ENCODE measurements around the gene NANOS1. TPM values are rescaled to one million over a fixed set of nuclear protein-coding genes. Genes with fewer than 3 reads are reported as not detected.

The NANOS1 gene
- total and polyA plus RNA-seq, 9 of the 15 experiments (the other 6 are each of a cell fraction or from before 2014, with no cell fraction given) = 0.14 to 1.6 (median 0.83) TPM; not detected in 1

DNA sequence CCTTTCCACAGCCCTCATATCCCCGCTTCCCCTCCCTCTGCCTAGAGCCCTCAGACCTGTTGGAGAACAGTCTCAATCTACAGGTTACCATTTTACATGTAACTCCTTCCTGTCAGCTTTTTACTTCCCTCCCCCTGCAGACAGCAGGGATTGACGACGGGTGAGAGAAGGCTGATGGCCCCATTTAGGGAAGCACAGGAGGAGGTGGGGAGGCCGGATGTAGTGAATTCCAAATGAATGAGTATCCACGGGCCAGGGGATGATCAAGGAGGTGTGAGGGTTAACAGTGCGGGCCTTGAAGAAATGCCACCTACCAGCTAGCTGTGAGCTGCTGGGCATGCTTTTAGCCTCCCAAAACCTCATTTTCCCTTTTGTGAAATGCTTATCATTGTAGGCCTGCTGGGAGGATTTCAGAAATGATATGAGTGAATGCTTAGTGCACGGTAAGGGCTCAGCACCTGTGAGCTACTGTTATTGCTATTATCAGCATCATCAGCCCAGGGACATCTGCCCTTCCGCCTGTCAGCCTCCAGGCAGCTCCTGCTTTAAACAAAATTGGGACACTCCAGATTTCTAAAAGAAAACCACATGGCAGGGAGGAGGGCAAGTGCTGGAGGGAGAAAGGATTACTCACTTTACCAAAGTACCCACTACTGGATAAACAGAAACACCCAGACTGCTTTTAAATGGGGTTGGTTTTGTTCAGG, 6.5 kb upstream of the NANOS1 start (continued):
- TF ChIP-seq ASH1L (IDR thresholded peaks at IDR 0.05; ENCODE audit: borderline replicate concordance, low read depth, partially characterized antibody) = no peak
- TF ChIP-seq ZNF431 (CRISPR knock-in tag; IDR thresholded peaks at IDR 0.05) = no peak
- TF ChIP-seq RBM15 (IDR thresholded peaks at IDR 0.05; ENCODE audit: insufficient read depth, low read length) = no peak
- TF ChIP-seq FOSL1 (tag; conservative IDR thresholded peaks at IDR 0.05) = no peak
- no peak for TF ChIP-seq BCL6 (CRISPR knock-in tag; IDR thresholded peaks at IDR 0.05)

GRCh38 chr10:119023553-119023868, 6.0 kb upstream of the NANOS1 start:
- no TSS peak for BruUV-seq (replicated peaks)
- H3K79me2 ChIP-seq (ENCODE audit: control insufficient read depth, insufficient read depth, low read length) = no peaks in the 10 kb centered on the region
- H3K9ac ChIP-seq (ENCODE audit: insufficient read depth in 1 of 2, low read depth in 2 of 2, low read length in 2 of 2) = no peak overlapping the region; a peak in 1 of 4 replicates
- no peaks in the 10 kb centered on the region for H3K9me1 ChIP-seq (ENCODE audit: control insufficient read depth, insufficient read depth, low read length)
- H2AFZ ChIP-seq (ENCODE audit: low read depth, low read length) = no peak overlapping the region
- in situ Hi-C loops (cut with MboI) = no loop called here
- TF ChIP-seq, protein P1, sequence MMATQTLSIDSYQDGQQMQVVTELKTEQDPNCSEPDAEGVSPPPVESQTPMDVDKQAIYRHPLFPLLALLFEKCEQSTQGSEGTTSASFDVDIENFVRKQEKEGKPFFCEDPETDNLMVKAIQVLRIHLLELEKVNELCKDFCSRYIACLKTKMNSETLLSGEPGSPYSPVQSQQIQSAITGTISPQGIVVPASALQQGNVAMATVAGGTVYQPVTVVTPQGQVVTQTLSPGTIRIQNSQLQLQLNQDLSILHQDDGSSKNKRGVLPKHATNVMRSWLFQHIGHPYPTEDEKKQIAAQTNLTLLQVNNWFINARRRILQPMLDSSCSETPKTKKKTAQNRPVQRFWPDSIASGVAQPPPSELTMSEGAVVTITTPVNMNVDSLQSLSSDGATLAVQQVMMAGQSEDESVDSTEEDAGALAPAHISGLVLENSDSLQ (IDR thresholded peaks at IDR 0.05) = no peak
- TF ChIP-seq NFIC (IDR thresholded peaks at IDR 0.05) = no peak
- TF ChIP-seq, protein P2, sequence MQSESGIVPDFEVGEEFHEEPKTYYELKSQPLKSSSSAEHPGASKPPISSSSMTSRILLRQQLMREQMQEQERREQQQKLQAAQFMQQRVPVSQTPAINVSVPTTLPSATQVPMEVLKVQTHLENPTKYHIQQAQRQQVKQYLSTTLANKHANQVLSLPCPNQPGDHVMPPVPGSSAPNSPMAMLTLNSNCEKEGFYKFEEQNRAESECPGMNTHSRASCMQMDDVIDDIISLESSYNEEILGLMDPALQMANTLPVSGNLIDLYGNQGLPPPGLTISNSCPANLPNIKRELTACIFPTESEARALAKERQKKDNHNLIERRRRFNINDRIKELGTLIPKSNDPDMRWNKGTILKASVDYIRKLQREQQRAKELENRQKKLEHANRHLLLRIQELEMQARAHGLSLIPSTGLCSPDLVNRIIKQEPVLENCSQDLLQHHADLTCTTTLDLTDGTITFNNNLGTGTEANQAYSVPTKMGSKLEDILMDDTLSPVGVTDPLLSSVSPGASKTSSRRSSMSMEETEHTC (IDR thresholded peaks at IDR 0.05) = no peak
- H3K4me1 ChIP-seq (replicated peaks in 1 of 2; ENCODE audit: control insufficient read depth in 2 of 2, insufficient read depth in 2 of 2, low read length in 2 of 2) = peaks cover 0 to 4% of the 10 kb centered on the region in 2 experiments; a peak in 2 of 5 replicates
- FAIRE-seq = no peak
- intact Hi-C loops (cut with micrococcal nuclease) = no loop called here
- POLR2A ChIA-PET = no interaction called here
- H3K4me2 ChIP-seq (ENCODE audit: insufficient read depth, low read length) = no peak overlapping the region
- CTCF ChIA-PET (ENCODE audit: low intra/inter-chr PET ratio) = no interaction called here
- no peaks in the 10 kb centered on the region for H3K36me3 ChIP-seq (ENCODE audit: control insufficient read depth, insufficient read depth, low read length)
- H3K27ac ChIP-seq (ENCODE audit: extremely low read depth, low read depth, low read length) = no peak overlapping the region
- DNase-seq (ENCODE audit: extremely low read depth in 1 of 4, low spot score in 3 of 4) = no peak
- H3K9me3 ChIP-seq (replicated peaks; ENCODE audit: control insufficient read depth, insufficient read depth, low read depth, low read length) = no peaks in the 10 kb centered on the region
- H4K20me1 ChIP-seq (replicated peaks; ENCODE audit: control insufficient read depth, insufficient read depth, low read length) = no peaks in the 10 kb centered on the region
- H3K4me3 ChIP-seq = no peak overlapping the region
- no peak for ATAC-seq
- peaks cover 20 to 52% of the 10 kb centered on the region in 2 experiments for H3K27me3 ChIP-seq (ENCODE audit: control insufficient read depth in 2 of 2, insufficient read depth in 2 of 2, low read length in 2 of 2)
- 0% methylated on average over 5 of the region's 8 CpGs for WGBS (ENCODE audit: insufficient coverage, low coverage, missing lambda C conversion rate)
